HG03196 (cell line): ENCODE data around the gene TBC1D26.
"Not testable (repeated sequence)": the region's sequence is repeated elsewhere in the genome, so short reads cannot be mapped to it uniquely, and the experiment has no call there.

Source experiments
- ATAC-seq: cut with Tn5 transposase; IDR thresholded peaks from one replicate; pipeline ENCODE4 v1.9.1; 2021; ENCODE audit not compliant: unreplicated experiment

TBC1D26 gene

DNA sequence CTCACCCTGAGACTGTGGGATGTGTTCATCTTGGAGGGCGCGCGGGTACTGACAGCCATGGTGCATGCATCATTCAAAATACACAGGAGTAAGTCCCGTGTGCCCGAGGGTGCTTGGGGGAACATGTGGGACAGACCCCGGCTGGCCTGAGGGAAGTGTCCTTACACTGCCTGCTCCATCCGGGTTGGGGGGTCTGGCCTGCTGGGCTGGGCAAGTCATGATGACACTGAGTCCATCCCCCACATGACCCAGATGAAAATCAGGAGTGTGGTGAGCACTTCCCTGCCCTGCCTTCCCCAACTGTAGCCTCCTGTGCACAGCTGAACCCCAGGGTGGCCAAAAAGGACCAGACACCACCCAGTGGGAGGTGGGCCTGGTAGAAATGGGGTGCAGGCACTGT, 10.8 kb downstream of the TBC1D26 start:
- ATAC-seq: no peak

GRCh38 chr17:15744074-15744676, 12.1 kb downstream of the TBC1D26 start:
- no peak for ATAC-seq

DNA sequence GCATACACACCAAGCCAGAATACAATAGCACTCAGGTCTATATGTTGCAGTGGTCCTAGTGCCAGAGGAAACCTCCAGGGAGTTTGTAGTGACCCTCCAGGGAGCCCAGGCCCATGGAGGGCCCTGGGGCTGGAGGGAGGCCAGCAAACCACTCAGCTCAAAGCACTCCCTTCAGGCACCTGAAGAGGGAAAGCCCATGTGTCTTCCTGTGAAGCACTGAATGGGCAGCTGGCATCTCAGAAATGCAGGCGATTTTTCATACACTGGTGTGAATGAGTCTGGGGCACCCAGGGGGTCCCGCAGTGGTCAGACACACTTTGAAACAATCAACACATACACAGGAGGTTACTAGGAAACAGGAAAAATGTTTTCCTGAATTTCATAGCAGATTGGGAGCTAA, 12.8 kb downstream of the TBC1D26 start:
- no peak for ATAC-seq

DNA sequence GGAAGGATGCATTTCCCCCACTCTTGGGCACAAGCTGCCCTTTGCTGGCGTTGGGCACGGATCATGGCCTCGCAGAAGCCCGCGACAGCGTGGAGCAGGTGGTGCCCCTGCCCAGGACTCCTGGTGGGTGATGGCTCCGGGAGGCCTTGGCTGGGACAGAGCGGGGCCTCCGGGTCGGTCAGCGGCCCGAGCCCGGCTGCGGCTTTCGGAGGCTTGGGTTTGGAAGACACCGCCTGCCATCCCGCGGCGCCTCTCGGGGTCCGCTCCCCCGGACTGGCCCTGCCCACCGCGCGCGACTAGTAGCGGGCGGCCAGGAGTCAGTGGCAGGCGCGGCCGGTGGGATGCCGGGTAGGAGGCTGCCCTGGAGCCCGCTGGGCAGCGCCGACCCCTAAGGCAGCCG, 17.3 kb downstream of the TBC1D26 start:
- ATAC-seq: not testable (repeated sequence)

DNA sequence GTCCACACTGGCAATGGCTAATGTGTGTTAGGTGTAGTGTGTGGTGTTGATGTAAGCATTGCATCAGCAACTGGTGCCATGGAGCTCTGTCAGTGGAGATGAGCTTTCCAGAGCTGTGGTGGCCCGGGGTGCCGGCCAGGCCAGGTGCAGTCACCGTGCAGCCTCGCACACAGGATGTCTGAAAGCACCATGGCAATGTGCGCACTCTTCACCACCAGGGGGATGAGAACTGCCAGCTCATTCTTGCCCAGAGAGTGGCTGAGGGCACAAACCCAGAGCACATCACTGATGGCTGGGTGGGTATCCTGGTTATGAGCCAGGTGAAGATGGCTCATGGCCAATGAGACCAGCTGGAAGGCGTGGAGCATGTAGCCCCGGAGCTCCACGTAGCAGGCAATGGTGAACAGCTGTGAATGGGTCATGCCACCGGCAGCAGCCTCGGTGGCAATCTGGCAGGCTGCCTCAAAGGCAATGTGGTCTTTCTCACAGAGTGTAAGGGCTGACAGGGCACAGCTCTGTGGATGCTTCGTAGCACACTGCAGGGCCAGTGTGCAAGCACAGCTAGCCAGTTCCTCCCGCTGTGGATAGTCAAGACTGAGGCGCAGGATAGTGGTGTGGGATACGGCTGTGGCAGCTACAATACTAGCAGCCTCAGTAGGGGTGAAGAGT, 36.9 kb downstream of the TBC1D26 start:
- ATAC-seq: not testable (repeated sequence)

- not testable (repeated sequence) for ATAC-seq
Observed at GRCh38 chr17:15770679-15771078, 38.6 kb downstream of the TBC1D26 start.

GRCh38 chr17:15776871-15777270, 44.8 kb downstream of the TBC1D26 start:
- no peak for ATAC-seq

GRCh38 chr17:15777297-15777696, 45.2 kb downstream of the TBC1D26 start:
- no peak for ATAC-seq

GRCh38 chr17:15777717-15778116, 45.6 kb downstream of the TBC1D26 start:
- ATAC-seq: no peak

DNA sequence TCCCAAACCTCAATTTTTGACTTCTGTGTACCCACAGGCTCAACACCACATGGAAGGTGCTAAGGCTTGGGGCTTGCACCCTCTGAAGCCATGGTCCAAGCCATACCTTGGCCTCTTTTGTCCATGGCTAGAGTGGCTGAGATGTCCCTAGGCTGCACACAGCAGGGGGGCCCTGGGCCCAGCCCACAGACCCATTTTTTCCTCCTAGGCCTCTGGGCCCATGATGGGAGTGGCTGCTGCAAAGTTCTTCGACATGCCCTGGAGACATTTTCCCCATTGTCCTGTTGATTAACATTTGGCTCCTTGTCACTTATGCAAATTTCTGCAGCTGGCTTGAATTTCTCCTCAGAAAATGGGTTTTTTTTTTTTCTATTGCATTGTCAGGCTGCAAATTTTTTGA, 47.0 kb downstream of the TBC1D26 start:
- no peak for ATAC-seq

DNA sequence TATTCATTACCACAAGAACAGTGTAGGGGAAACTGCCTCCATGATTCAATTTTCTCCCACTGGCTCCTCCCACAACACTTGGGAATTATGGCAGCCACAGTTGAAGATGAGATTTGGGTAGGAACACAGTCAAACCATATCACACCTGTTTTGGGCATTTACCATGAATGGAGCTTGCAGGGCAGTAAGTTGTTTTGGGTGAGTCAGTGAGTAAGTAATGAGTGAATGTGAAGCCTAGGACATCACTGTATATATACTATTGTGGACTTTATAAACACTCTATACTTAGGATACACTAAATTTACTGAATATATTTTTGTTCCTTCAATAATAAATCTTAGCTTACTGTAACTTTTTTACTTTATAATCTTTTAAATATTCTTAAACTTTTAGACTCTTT, 48.1 kb downstream of the TBC1D26 start:
- ATAC-seq: no peak

DNA sequence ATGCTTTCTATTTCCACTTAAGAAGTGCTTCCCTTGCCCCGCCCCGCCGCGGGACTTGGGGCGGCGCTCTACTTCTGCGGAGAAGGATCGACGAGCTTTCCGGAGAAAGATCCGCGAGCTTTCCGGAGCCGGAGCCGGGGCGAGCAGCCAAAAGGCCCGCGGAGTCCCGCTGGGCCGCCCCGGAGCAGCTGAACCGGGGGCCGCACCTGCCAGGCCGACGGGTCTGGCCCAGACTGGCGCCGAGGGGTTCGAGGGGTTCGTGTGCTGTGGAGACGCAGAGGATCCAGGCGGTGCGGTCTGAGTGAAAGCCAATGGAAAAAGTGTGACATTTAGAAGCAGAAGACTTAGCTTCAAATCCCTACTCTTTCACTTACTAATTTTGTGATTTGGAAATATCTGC, 50.8 kb downstream of the TBC1D26 start:
- ATAC-seq: no peak

DNA sequence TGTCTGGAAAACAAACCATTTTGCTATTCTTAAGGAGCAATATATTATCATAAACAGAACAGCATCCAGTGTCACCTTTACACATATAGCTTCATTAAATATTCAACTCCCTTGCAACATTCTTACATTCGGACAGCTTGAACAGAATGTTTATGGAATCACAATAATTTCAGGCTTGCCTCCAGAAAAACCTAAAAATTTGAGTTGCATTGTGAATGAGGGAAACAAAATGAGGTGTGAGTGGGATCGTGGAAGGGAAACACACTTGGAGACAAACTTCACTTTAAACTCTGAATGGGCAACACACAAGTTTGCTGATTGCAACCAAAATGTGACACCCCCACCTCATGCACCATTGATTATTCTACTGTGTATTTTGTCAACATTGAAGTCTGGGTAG, 51.4 kb downstream of the TBC1D26 start:
- no peak for ATAC-seq

- not testable (repeated sequence) for ATAC-seq
Observed at GRCh38 chr17:15784351-15784750, 52.3 kb downstream of the TBC1D26 start.

GRCh38 chr17:15787363-15788075, 55.4 kb downstream of the TBC1D26 start:
- ATAC-seq: not testable (repeated sequence)

GRCh38 chr17:15788365-15788764, 56.3 kb downstream of the TBC1D26 start:
- ATAC-seq: not testable (repeated sequence)
